ENCODE results near the gene CIPC.
A peak's percentile ranks its signal among the peaks of the same experiment; 100 is the strongest.

CIPC gene

DNA sequence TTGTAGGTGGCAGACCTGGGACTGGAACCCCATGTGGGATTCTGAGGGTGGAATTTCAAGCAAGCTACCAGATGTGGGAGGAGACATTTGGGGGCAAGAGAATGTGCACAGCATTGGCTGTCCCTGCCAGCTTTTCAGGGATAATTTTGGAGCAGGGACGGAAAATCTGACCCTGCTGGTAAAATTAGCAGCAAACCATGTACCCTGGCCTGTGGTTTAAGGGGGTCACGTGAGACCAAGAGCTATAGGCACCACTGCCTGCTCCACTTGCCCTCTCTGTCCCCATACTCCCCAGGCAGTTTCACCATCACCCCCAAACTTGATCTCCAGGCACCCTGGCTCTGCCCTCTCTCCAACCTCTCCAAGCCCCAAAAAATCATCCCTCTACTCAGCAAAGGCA lies 57.0 kb downstream of the CIPC start:
- no peak for DNase-seq

- DNase-seq: no peak
Measured at GRCh38 chr14:77157740-77158139, 59.7 kb downstream of the CIPC start.

GRCh38 chr14:77158175-77158881 lies 60.3 kb downstream of the CIPC start:
- peak; percentile 57 for DNase-seq

- DNase-seq: no peak
Measured at GRCh38 chr14:77158882-77159255, 60.8 kb downstream of the CIPC start.

GRCh38 chr14:77161011-77161410 lies 63.0 kb downstream of the CIPC start:
- no peak for DNase-seq
